SHP77 (cell line): ENCODE data around the gene DGKI.

Source experiments
- DNase-seq, 2 experiments: peaks; one replicate each; lab custom pipeline; 2025; lab: John Stamatoyannopoulos, UW

Gene DGKI

DNA sequence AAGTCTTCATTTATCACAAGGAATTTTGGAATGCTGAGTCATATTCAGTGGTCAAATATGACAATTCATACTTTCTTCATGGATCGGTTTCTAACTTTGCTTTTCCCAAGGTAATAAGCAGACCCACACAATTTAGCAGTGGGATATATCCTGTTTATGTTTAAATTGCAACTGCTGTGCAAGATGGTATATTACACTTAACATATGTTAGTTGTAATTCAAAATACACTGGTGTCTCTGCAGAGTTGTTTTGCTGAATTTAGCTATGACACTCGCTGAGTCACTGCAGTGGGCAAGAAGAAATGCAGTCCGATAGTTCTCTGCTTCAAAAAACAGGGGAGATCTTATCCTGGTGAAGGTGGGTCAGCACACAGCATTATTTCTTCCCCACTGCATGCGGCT is 308.4 kb downstream of the DGKI start:
- no peak for DNase-seq

DNA sequence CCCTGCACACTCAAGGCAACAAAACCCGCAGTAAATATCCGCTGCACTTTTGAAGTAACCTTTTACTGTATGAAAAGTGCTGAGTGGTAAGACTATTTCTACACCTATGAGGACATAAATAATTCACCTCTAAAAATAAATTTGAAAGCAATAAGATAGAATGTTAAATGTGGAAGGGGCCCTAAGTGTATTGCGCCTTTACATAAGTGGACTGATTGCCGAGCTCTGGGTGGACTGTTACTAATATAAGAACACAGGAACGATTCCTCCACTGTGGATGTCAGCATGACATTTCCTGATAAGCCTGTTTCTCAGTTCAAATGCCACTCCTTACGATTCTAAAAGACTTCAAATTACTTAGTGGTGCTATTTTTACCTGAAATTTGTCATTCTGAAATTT is 311.2 kb downstream of the DGKI start:
- DNase-seq: no peak

DNA sequence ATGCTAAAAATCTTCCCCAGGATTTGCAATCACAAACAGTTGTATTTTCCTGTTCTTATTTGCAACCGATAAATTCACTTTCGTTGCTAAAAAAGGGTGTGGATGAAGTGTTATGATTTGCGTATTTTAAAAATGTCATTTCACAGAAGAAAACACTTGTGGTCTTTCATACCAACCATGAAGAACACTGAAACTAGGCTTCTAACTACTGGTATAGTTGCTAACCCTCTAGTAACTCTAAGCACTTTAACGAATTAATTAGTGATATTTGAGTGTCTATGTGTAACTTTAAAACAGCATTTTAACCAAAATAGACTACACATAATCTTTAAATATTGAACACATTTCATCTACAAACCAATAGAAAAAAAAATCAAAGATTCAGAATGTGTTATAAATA is 315.1 kb downstream of the DGKI start:
- DNase-seq: no peak

DNA sequence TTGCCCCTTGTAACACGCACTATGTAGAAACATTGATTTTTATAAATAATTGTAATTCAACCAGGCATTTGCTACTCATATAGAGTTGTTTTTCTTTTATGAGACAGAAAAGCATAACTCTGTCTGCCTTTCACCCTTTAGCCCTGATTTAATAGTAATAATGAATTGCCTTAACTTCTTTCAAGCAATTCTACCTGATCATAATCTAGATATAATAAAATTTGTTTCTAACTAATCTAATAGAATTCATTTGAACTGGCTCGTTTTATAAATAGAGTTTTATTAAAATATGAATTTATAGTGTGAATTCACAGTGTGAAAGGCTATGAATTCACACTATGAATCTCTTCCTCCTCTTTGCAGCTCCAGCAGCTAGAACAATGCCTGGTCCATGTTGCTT is 319.1 kb downstream of the DGKI start:
- no peak for DNase-seq

DNA sequence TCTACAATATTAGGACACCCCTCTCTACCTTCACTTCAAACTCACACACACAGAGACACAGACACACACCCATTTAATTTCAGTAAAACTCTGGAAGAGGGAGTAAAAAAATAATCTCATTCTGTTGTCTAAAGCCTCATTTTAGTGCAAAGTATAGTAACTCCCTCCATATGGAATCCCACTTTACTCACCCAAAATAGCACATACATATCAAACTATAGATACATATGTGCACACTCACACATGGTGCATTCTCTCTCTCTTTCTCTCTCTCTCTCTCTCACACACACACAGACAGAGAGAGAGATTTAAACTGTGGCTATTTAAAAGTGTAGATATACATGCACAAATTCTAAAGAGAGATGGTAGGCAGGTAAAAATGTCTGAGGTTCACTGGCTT is 323.6 kb downstream of the DGKI start:
- no peak for DNase-seq

DNA sequence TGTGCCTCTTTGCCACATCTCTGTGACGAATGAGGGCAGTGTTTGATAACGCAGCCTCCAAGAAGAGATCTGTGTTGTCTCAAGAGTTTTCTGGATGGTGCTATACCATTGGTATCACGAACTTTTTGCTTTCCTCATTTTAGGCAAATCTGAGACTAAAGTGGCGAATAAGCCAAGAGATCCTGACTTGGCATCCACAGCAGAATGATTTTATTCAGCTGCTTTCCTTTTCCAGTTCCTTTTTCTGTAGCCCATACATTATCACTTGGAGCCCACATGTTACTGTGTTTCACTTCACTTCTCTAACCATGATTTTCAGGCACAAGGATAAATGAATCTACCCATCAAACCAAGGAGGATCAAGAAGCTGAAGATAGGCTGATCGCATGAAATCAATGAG is 325.3 kb downstream of the DGKI start:
- no peak for DNase-seq

DNA sequence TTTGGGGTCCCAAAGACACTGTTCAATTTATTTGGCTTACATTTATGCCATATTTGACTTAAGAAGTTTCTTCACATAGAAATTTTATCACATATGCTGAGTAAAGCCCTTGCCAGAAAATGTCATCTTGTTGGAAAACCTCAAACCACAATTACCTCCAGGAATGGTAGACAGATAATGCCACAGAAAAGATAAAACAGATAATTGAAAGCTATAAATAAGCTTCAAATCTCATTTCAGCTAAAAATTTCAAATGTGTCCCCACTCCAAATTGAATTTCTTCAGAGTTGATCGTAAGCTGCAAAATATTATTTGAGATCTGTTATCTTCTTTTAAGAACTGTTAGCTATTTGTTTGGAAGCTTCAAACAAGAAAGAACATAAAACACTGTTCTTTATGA is 326.8 kb downstream of the DGKI start:
- DNase-seq: no peak

DNA sequence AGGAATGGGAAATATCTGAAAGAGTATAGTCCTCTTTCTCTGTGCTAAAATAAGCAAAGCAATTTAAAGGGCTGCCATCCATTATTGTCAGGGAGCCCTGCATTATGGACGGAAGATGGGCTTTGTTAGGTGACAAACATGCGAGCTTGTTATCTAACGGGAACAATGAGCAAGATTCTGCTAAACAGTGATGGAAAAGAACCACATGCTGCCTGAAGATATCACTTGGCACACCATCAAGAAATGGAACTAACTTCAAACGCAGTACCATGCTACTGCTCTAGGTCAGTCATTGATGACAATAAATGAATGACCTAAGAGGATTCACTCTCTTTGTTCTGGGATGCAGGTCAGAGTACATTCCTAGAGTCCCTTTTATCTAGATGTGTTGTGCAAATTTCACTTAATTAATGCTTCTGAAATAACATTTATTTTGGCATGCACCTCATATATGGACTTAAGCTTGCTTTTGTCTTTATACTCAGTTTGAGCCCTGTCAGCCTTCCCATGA is 327.5 kb downstream of the DGKI start:
- DNase-seq: no peak

DNA sequence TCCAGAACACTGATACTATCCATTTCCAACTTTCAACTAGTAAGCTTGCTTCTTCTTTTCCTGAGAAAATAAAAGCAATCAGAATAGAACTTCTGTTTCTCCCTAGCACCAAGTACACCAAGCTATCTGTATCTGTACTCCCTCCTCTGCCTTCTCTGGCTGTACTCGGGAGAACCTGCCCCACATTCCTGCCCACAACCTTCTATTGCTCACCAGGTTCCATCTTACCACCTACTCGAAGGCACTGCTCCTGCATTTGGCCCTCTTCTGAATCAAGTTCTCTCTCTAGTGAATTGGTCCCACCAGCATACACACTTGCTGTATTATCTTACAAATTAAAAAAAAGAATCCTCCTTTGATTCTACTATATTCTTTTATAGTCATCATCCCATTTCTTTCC is 333.7 kb downstream of the DGKI start:
- DNase-seq: no peak

DNA sequence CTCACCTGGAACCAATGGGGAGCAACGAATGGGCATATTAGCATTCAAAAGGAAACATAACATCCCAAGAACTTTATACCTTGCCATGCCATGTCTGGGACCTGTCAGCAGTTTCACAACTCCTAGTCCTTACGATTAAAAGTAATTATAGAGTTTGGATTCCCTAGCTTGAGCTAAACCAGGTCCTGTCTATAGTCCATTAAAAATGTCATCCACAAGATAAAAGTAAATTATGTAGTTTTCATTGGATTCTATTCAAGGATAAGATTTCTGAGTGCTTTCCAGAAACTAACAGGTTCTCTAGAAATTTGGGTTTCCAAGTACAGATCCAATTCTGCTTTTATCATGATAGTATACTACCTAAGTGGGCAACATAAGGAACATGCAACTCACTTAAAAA is 339.7 kb downstream of the DGKI start:
- no peak for DNase-seq

DNA sequence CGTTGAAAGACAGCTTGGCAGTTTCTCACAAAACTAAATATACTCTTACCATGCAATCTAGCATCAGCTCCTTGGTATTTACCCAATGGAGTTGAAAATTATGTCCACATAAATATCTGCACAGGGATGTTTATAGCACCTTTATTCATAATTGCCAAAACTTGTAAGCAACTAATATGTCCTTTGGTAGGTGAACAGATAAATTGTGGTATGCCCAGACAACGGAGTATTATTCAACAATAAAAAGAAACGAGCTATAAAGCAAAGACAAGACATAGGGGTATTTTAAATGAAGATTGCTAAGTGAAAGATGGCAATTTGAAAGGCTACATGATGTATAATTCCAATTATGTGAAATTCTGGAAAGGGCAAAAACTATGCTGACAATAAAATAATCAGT is 340.7 kb downstream of the DGKI start:
- DNase-seq: no peak

DNA sequence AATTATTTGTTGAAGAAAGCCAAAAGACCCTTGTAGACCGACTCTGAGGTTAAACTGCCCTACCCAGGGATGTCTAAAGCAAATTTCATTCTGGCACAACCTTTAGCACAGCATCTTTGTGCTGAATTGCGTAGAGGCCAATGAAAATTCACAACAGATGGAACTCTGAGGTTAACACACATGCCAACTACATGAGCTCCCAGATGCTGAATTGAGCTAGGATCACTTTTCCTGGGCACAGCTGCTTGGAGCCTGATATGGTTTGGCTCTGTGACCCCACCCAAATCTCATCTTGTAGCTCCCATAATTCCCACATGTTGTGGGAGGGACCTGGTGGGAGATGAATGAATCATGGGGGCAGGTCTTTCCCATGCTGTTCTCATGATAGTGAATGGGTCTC is 345.2 kb downstream of the DGKI start:
- DNase-seq: no peak

DNA sequence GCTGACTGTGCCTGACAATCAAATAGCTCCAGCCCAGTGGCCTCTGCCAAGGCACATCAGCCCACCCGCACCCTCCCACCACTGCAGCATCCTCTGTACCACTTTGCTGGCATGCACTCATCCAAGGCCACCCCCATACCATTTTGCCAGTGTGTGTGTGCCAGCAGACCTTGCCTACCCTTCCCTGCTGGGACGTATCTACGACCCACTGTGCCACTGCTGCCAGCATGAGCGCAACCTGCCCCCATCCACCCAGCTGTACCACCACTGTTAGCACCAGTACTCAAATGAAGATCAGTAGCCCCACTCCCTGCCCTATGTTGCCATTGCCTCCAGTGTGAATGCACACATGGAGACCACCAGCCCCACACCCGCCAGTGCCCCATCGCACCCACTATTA is 353.9 kb downstream of the DGKI start:
- DNase-seq: no peak

DNA sequence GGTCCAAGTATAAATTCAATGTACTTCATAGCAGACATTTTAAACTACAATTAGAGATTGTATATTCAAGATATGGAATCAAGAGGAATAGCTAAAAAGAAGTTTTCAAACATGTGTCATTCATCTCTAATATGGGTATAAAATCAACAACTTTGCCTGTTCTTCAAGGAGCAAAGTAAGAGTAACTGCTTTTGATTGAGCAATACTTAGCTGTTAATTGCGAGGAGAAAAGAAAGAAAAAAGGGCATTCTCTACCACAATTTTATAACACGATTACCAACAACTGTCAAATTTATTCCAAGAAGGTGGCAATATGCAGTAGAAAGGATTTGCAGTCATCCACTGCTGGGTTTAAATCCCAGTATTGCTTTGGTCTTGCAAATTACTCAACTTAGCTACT is 356.9 kb downstream of the DGKI start:
- DNase-seq: no peak

DNA sequence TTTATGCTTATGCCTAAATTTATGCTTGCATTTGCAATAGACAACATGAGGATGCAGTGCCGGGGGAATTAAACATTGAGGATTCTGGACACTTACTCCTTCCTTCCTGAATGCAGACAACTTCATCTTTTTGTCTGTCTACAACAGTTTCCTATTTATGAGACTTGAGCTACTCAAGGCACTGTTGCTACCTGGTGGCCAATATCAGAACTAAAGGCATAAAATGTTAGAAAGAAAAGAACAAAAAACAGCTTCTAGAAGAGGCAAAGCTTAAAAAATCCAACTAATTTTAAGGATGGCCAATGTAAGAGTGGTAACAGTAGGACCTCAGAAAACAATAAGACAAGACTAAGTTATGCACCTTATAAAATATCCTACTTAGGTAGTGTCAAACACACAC is 358.7 kb downstream of the DGKI start:
- DNase-seq: no peak

DNA sequence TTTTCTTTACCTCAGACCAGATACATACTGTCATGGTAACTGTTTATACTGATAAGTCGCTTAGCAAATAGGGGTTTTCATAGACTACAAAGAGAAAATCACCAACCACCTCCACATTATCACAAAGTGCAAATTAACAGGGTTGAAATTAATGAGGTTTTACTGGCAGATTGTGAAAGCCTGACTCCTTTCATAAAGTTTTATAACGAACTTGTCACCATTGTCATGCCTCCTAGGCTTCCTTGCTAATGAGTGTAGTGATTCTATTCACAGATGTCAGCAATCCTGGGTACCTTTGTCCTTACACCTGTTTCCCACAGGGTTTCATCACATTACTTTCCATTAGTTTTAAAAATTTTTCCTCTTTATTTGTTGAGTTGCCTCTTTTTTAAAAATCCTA is 361.0 kb downstream of the DGKI start:
- DNase-seq: no peak

DNA sequence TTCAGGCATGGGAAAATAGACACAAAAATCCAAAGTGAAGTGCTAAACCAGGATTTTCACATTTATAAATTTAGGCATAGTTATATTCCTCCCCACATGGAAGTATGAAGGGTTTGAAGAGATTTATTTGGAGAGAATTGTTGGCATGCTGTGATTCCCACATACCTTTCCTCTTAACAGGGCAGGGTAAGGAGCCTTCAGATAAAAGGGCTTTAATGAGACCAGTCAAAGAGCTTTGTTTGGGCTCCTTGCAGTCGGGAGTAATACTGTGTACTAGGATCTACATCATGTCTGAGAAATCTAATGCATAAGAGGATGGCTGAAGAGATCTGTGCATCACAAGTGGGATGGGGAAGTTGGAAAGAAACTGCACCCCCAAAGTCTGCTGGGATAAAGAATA is 362.4 kb downstream of the DGKI start:
- no peak for DNase-seq

DNA sequence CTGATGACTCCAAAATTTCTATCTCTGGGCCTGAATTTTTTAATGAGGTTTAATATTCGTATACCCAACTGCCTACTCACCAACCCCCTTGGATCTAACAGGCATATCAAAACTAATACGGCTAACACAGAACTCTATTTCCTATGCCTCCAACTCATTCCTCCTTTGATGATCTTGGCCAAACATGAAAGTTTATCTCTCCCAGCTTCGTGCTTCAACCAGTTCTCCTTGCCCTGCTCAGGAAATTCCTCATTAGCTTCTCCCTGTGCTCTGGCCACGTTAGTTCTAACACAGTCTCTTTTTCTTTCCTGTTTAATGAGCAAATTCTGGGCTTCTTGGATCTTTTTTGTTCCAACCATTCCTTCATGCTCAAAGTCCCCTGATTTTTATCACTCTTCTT is 364.3 kb downstream of the DGKI start:
- no peak for DNase-seq

DNA sequence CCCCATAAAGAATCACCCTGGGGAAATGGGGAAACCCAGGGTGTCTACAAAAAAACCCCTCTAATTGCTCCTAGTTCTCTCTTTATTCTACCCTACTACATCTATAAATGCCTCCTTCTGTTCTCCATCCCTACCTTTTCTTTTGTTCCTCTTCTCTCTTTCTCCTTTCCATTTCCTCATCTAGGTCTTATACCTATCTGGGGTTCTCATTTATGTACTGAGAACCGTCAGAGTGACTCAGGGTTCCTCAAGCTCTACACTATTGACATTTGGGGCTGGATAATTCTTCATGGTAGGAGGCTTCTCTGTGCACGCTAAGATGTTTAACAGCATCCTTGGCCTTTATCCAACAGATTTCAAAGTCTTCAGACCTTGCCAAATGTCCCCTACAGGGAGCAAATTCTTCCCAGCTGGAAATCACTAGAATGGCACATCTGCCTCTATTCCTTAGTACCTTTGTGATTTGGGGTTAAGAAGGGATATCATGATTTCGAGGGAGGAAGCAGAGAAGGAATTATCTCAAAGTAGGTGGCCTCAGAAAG is 365.9 kb downstream of the DGKI start:
- no peak for DNase-seq

DNA sequence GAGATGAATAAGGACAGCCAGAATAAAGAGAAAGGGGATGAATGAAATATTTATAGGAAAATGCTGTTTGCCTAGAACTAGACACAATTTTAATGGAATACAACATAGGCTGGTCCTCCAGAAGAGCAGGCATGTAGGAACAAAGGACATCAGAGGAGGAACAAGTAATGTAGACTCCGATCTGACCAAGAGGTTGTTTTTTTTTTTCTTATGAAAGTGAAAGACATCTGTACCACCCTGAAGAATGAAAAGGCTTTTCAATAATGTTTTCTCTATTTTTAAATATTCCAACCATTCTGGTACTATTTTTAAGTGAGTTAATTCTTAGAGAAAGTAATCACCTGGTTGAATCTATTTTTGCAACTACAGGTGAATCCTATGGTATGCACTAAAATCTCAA is 366.4 kb downstream of the DGKI start:
- no peak for DNase-seq

DNA sequence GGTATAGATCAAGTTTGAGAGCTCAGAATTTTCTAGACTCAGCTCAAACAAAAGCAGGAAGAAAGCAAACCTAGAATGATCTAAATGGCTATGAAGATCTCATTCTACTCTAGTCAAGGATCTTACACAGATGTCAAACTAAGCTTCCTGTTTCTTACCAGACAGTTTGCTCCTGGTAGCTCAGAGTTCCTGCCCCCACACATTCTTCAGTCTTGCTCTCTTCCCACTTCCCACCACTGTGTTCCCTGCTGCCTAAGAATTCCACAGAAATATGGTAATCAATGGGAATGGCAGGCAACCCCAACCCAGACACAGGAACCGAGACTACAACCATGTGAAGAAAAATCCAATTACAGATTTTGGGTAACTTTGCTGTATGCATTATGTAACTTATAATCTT is 369.8 kb downstream of the DGKI start:
- no peak for DNase-seq

DNA sequence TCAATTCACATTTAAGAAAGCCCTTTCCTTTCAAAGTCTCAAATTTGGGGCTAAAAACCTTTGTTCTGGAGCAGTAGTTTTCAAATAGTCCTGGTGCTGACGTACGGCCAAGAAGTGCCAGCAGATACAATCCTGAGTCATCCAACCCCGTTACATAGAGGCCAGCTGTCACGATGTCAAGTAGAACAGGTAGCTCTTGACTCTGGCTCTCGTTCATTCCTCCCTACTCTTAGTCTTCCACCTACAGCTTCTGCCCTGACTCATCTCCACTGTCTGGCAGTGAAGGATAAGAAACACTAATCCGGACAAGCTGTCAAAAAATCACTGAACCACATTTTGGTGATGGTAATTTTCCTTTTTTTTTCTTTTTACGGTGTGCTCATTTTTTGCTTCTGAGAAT is 370.8 kb downstream of the DGKI start:
- no peak for DNase-seq

DNA sequence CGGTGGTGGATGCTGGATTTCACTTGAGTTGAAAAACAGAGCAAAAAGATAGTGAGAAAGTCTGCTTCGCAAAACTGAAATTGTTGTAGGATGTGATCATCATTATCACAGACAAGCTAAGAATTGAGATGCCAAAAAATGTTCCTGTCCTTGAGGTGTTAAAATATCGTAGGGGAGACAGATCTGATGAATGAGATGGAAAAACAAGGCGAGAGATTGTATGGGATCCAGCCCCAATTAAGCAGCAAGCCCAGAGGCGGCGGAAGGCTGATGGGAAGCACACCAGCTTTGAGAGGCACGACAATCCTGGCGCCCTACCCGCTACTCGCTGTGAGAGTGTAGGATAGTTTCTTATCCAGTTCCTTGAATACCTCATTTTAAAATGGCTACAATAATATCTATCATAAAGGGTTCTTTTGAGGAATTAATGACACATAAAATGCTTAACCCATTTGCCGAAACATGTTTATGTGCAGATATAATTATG is 372.2 kb downstream of the DGKI start:
- DNase-seq: no peak

DNA sequence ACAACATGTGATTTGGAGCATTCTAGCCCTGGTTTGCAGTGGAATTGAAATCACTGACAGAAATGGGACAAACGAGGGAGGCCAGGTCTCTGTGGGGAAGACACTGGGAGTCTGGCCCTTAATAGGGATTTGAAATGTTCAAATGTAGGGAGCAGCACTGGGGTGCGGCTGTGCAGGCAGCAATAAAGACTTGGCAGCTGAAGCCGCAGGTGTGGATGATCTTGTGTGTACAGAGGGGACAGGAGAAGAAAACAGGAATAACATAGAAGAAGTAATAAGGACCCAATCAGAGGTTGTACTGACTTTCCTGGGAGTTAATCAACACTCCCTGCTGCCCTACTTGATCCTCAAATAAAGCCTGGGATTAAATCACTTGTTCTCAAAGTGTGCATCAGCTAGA is 375.6 kb downstream of the DGKI start:
- no peak for DNase-seq

DNA sequence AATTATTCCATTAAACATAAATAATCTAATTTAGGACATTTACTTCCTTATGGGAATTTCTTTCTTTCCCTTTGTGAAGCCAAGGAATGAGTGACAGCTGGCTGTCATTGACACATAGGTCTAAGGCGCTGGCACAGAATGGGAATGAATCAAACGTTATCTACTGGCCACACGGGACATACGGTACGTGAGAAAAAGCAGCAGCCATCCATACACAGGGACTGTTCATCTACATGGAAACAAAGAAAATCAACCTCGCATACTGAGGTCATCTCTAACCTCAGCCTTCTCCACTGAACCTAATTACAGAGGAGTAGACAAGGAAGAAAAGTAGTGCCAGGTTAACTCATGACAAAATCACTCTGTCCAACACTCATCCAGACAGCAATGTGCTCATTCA is 376.9 kb downstream of the DGKI start:
- no peak for DNase-seq
